ENCODE results near the gene ANXA2R.
"Not testable (repeated sequence)": the region's sequence is repeated elsewhere in the genome, so short reads cannot be mapped to it uniquely, and the experiment has no call there.

The ANXA2R gene

DNA sequence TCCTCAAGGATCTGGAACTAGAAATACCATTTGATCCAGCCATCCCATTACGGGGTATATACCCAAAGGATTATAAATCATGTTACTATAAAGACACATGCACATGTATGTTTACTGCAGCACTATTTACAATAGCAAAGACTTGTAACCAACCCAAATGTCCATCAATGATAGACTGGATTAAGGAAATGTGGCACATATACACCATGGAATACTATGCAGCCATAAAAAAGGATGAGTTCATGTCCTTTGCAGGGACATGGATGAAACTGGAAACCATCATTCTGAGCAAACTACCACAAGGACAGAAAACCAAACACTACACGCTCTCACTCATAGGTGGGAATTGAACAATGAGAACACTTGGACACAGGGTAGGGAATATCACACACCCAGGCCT is 19.9 kb upstream of the ANXA2R start:
- DNase-seq: not testable (repeated sequence)

- DNase-seq: not testable (repeated sequence)
Observed at GRCh38 chr5:43055098-43055497, 15.0 kb upstream of the ANXA2R start.

- no peak for DNase-seq
Observed at GRCh38 chr5:43051684-43052083, 11.6 kb upstream of the ANXA2R start.

- no peak for DNase-seq
Observed at GRCh38 chr5:43050384-43050783, 10.3 kb upstream of the ANXA2R start.

- DNase-seq: no peak
Observed at GRCh38 chr5:43049236-43049635, 9.1 kb upstream of the ANXA2R start.

- no peak for DNase-seq
Observed at GRCh38 chr5:43046474-43046873, 6.4 kb upstream of the ANXA2R start.

DNA sequence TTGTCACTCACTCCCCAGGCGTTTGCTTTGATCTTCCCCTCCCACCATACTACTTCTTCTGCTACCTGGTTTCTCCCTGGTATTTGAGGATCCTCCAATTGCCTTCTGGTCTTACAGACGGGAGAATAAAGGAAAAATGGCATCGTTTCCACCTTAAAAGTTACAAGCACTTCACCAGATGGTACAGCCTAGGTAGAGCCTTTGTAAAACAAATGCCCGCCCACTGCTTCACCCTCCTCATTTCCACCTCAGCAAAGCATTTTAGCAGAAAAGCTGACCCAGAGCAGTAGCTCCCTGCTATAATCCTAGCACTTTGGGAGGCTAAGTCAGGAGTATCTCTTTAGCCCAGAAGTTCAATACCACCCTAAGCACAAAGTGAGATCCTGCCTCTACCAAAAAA is 5.1 kb upstream of the ANXA2R start:
- DNase-seq: no peak

DNA sequence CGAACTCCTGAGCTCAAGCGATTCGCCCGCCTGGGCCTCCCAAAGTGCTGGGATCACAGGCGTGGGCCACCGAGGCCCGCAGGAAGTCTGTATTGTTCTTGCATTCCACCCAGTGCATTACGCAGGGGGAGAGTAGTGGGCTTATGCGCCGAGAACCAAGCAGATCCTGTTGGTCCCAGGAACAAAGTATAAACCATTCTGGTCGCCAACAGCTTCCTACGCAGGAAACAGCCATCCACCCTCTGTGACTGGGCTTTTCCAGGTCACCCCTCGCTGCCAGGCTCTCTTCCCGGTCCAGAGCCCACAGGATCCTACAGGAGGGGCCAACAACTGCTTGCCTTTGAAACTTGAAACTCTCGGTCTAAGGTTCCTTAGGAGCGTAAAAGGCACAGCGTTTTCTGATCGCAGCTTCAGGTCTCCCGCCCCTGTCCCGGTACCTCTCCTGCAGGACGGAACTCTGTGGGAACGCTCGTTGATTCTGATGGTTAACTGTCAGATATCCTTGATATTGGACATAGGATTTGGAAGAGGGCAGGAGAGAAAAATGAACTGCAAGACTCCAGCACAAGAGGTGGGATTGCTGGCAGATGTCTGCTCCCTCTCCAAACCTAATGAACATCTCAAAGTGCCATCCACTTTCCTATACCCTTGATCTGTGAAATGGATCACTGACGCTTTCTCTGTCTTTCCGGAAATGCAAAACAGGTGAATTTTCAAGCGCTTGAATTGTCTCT is 4.2 kb upstream of the ANXA2R start:
- no peak for DNase-seq

DNA sequence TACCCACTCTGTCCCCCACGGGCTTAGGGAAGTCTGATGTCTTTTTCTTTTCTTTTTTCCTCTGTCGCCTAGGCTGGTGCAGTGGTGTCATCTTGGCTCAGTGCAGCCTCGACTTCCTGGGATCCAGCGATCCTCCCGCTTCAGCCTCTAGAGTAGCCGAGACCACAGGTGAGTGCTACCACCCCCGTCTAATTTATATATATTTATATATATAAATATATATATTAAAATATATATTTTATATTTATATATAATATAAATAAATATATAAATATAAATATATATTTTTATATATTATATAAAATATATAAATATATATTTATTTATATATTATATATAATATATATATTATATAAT is 3.3 kb upstream of the ANXA2R start:
- no peak for DNase-seq

DNA sequence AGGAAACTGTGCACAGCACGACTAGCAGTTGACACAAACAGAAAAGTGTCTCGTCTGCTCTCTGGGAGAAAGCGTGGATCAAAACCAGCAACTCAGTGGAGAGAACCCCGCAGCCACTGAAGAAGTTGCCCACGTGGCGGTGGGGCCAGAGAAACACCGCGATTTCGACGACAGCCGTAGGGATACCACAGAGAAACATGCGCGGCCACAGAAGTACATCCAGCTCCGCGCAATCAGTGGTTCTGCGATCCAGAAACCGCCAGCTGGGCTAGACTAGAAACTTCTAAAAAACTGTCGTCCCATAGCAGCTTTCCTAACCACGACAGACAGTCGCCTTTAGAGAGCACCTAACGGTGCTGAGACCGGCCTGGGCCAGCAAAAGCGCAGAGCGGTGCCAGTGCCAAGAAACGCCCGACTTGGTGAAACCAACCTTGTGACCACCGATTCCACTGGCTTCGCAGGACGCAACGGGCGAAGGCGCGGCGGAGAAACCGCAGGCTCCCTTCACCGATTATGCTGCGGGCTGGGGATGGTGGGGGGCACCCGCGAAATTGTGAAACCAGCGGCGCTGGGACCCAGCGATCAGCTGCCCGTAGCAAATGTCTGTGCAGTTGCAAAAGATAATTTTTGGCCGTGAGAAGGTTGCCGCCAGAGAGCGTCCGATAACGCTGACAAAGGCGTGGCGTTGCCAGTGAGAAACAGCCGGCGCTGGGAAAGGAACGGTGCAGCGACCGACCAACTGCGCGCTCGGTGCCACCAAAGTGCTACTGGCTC is 2.7 kb upstream of the ANXA2R start:
- DNase-seq: peak; percentile 95

- peak; percentile 99 for DNase-seq
Observed at GRCh38 chr5:43042176-43042625, 2.1 kb upstream of the ANXA2R start.

GRCh38 chr5:43041669-43042175 is 1.6 kb upstream of the ANXA2R start:
- peak; percentile 78 for DNase-seq

- no peak for DNase-seq
Observed at GRCh38 chr5:43041110-43041668, 1.1 kb upstream of the ANXA2R start.

GRCh38 chr5:43039471-43040286 is 440 bp downstream of the ANXA2R start:
- DNase-seq: peak; percentile 88

DNA sequence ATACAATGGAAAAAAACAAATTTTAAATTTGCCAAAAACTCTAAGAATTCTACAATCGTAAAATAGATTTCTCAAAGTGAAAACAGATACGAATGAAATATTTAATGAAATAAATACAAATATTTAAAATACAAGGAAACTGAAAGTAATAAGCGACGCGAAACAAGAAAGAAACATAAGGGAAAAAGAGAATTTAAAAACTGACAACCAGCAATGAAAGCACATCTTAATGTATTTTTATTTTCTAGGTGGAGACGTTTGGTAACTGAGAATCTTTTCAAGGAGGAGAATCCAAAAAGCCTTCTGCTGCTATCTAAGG is 1.0 kb downstream of the ANXA2R start:
- no peak for DNase-seq

GRCh38 chr5:43038496-43038989 is 1.6 kb downstream of the ANXA2R start:
- peak; percentile 74 for DNase-seq

GRCh38 chr5:43037636-43038495 is 2.3 kb downstream of the ANXA2R start:
- DNase-seq: peak; percentile 82

DNA sequence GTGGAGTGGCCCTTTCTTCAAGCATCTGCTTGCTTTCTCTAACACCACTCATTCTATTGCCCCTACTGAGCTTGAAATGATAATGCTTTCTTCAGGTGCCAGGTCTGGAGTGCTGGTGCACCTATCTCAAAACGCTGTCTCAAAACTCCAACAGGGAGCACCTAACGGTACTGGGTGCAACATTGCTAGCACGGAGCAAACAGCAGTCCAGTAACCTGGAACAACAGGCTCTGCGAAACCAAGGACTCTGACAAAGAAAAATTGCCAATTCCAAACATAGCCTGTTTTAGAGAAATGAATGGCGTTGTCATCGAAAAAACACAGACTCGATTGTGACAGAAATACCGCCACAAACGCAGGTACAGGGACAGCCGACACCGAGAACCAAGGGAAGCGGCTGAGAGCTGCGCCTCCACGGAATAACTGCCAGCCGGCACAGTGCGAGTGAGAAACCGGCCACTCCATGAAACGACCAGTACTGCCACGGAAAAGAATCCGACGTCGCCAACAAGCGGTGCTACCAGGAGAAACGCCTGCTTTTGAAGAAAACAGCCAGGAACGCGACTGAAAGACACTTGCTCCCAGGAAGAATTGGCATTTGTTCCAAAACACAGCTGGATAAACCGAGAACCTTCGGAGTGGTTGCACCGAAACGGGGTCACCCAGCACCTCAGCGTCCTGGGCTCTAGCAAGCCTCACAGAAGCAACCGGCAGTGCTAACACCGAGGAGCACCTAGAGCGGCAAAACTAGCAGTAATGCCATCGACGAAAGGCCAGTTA is 3.1 kb downstream of the ANXA2R start:
- DNase-seq: no peak

DNA sequence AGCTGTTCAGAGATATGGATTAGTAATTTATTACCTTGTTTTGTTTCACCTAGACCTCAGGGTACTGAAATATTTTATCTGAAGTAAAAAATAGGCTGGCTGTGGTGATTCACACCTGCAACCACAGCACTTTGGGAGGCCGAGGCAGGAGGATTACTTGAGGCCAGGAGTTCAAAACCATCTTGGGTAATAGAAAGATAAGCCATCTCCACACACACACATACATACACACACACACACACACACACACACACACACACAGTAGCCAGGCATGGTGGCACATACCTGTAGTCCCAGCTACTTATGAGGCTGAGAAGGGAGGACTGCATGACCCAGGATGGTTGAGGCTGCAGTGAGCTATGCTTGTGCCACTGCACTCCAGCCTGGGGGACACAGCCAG is 3.7 kb downstream of the ANXA2R start:
- DNase-seq: no peak

DNA sequence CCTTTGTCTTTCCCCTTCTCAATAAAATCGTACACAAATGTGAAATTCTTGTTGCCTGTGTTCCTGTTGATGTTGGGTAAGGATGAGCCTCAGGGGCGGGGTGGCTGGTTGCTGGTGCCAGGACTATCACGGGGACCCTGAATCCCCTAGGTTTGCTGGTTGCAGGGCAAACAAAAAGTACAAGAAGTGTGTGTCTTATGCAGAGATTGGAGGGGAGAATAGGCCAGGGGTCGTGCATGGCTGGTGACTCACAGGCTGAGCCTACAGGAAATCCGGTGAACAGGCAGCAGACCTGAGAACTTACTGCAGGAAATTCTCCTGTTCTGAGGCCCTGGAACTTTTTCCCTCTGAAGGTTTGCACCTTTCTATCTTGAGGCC is 5.5 kb downstream of the ANXA2R start:
- no peak for DNase-seq
